ENCODE results near the gene BRAF.

DNA sequence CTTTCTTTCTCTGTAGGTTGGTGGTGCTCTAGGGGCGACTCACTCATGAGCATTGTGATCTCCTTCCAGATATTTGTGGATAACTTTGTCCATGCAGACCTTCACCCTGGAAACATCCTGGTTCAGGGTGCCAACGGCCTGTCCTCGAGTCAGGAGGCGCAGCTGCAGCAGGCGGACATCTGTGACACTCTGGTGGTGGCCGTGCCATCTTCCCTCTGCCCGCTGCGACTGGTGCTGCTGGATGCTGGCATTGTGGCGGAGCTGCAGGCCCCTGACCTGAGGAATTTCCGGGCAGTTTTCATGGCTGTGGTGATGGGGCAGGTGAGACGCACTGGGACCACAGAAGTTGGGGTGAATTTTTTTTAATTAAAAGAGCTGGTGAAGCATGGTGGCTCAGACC, 237.8 kb downstream of the BRAF start:
- no peak for TF ChIP-seq CTCF (IDR thresholded peaks at IDR 0.05; ENCODE audit: insufficient read depth, low read length, poor library complexity, severe bottlenecking)
- TF ChIP-seq EZH2phosphoT487 (conservative IDR thresholded peaks at IDR 0.05; ENCODE audit: low read length) = no peak

Data from SU-DHL-6 (cell line).